Measurements from ENCODE around the gene VPS72.
A peak's percentile ranks its signal among the peaks of the same experiment; 100 is the strongest.

The VPS72 gene

GRCh38 chr1:151142411-151143056 lies 47.5 kb downstream of the VPS72 start:
- Mint-ChIP-seq H3K9me3 (no peaks in the 10 kb centered on the region), H3K4me3 (no peak overlapping the region), H3K27me3 (peaks cover 10% of the 10 kb centered on the region), H3K4me1 (peaks cover 23% of the 10 kb centered on the region), H3K27ac (no peak overlapping the region)
- no peak for DNase-seq
- no peak for ATAC-seq

- no peak for ATAC-seq
- Mint-ChIP-seq H3K4me1 (no peaks in the 10 kb centered on the region), H3K27ac (no peak overlapping the region), H3K27me3 (no peaks in the 10 kb centered on the region), H3K9me3 (no peaks in the 10 kb centered on the region), H3K4me3 (no peak overlapping the region)
- DNase-seq, result no peak
Observed at GRCh38 chr1:151137789-151138188, 52.2 kb downstream of the VPS72 start.

- Mint-ChIP-seq H3K9me3 (no peaks in the 10 kb centered on the region), H3K4me3 (no peak overlapping the region), H3K27me3 (no peaks in the 10 kb centered on the region), H3K27ac (no peak overlapping the region), H3K4me1 (peaks cover 13% of the 10 kb centered on the region)
- DNase-seq (no peak), ATAC-seq (no peak)
Observed at GRCh38 chr1:151135433-151136385, 54.3 kb downstream of the VPS72 start.

GRCh38 chr1:151134991-151135390 lies 55.0 kb downstream of the VPS72 start:
- Mint-ChIP-seq H3K27me3 (no peaks in the 10 kb centered on the region), H3K4me1 (peaks cover 17% of the 10 kb centered on the region), H3K4me3 (no peak overlapping the region), H3K9me3 (no peaks in the 10 kb centered on the region), H3K27ac (no peak overlapping the region)
- ATAC-seq (no peak), DNase-seq (no peak)

GRCh38 chr1:151134396-151134795 lies 55.6 kb downstream of the VPS72 start:
- Mint-ChIP-seq H3K4me3 (no peak overlapping the region), H3K4me1 (peaks cover 17% of the 10 kb centered on the region), H3K27ac (peak overlapping the region in 1 of 2 donors; percentile 66), H3K9me3 (no peaks in the 10 kb centered on the region), H3K27me3 (no peaks in the 10 kb centered on the region)
- no peak for DNase-seq
- ATAC-seq, result no peak

- no peaks in the 10 kb centered on the region for H3K27me3 Mint-ChIP-seq
- no peaks in the 10 kb centered on the region for H3K9me3 Mint-ChIP-seq
- peaks cover 17% of the 10 kb centered on the region for H3K4me1 Mint-ChIP-seq
- H3K27ac Mint-ChIP-seq, result no peak overlapping the region
- no peak overlapping the region for H3K4me3 Mint-ChIP-seq
- ATAC-seq (peak; percentile 32), DNase-seq (no peak)
Observed at GRCh38 chr1:151133018-151133806, 56.8 kb downstream of the VPS72 start.

- H3K4me1 Mint-ChIP-seq, result peaks cover 17% of the 10 kb centered on the region
- no peak overlapping the region for H3K27ac Mint-ChIP-seq
- no peaks in the 10 kb centered on the region for H3K9me3 Mint-ChIP-seq
- no peaks in the 10 kb centered on the region for H3K27me3 Mint-ChIP-seq
- DNase-seq, result no peak
- ATAC-seq, result peak; percentile 29
- peak overlapping the region in 1 of 2 donors; percentile 85 for H3K4me3 Mint-ChIP-seq
Observed at GRCh38 chr1:151132335-151133017, 57.5 kb downstream of the VPS72 start.

GRCh38 chr1:151131701-151132334 lies 58.2 kb downstream of the VPS72 start:
- H3K4me1 Mint-ChIP-seq, result peaks cover 17% of the 10 kb centered on the region
- DNase-seq (no peak), ATAC-seq (no peak)
- no peaks in the 10 kb centered on the region for H3K27me3 Mint-ChIP-seq
- H3K9me3 Mint-ChIP-seq, result no peaks in the 10 kb centered on the region
- H3K4me3 Mint-ChIP-seq, result peak overlapping the region; percentile 79 to 85
- peak overlapping the region; percentile 44 to 96 for H3K27ac Mint-ChIP-seq

GRCh38 chr1:151130987-151131586 lies 58.9 kb downstream of the VPS72 start:
- DNase-seq (peak; percentile 88 to 93), ATAC-seq (peak; percentile 98)
- Mint-ChIP-seq H3K4me1 (peaks cover 17% of the 10 kb centered on the region), H3K9me3 (no peaks in the 10 kb centered on the region), H3K27me3 (no peaks in the 10 kb centered on the region), H3K27ac (peak overlapping the region; percentile 87 to 96), H3K4me3 (peak overlapping the region; percentile 79 to 85)

- no peaks in the 10 kb centered on the region for H3K9me3 Mint-ChIP-seq
- H3K4me3 Mint-ChIP-seq, result no peak overlapping the region
Observed at GRCh38 chr1:151128800-151129199, 61.2 kb downstream of the VPS72 start.

More at GRCh38 chr1:151128800-151129199, 61.2 kb downstream of the VPS72 start:
- Mint-ChIP-seq H3K4me1 (peaks cover 17% of the 10 kb centered on the region), H3K27ac (no peak overlapping the region), H3K27me3 (no peaks in the 10 kb centered on the region)
- ATAC-seq, result no peak
- no peak for DNase-seq

Measured in stimulated activated naive CD8-positive, alpha-beta T cell treated with anti-CD3 and anti-CD28 coated beads, Interleukin-15, amount 100 ng/mL, for 72 hours (primary cell).